Femur (tissue), 1 donor: Measurements from ENCODE around the gene DNAJC2.
"Not testable (repeated sequence)": the region's sequence is repeated elsewhere in the genome, so short reads cannot be mapped to it uniquely, and the experiment has no call there.

ENCODE experiments used
- DNase-seq: peaks from one replicate; pipeline ENCODE4 v3.0.0-alpha.2; 2017

DNAJC2 gene

GRCh38 chr7:103338864-103339263, 5.7 kb downstream of the DNAJC2 start:
- DNase-seq, result no peak

DNA sequence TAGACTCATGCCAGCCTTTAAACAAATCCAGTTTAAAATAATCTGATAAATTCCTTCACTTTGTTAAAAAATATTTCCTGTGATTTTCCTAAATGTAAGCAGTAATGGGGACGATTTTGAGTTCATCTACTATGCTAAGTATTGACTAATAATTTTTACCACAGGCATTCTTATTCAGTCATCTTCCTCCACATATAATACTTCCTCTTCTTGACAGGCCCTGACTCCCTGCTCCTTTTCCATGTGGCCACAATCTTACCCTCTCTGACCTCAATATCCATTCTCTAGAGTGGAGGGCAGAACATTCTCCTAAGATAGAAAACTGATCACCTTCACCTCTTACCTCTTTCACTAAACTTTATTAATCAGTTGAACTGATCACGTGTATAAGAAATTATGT, 7.8 kb downstream of the DNAJC2 start:
- DNase-seq, result no peak

- DNase-seq, result no peak
These were observed 18.8 kb downstream of the DNAJC2 start for GRCh38 chr7:103325744-103326143.

DNA sequence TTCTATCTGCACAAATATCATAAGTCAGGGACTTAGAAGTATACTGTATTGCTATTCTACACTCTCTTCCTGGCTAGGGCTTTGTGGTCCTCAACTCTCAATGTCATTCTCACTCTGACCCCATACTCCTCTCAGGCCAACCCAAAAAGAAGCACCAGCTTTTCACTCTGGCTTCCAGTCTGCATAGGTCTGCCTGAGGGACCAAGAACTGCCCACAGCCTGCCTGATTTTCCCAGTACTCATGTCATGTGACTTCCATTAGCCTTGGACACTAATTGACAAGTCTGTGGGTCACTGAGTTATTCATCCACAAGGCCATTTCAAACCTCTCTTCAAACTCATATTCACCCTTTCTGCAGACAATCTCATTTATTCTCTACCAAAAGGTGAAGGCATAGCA, 27.6 kb downstream of the DNAJC2 start:
- no peak for DNase-seq

DNA sequence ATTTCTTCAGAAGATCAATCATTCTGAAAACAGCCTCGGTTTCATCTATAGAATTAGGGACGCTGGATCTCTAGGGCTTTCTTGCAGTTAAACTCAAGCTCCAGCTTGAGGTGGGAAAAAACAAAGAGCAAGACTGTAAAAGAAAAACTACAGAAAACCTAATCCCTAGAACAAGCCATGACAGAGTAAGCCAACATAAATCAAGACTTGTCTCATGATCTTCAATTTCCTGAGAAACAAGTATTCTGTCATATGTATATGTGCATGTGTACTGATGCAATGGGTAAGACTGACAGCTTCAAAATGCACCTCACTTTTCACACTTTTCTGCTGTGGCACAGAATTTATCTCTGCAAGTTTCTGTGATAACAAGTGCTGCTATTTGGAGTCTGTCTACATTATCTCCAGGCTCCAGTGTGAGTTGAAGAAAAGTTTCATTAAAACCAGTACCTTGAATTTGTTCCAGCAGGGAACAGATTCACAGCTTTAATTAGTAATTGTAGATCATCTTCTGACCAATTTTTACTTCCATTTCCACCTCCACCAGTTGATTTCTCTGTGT, 28.1 kb downstream of the DNAJC2 start:
- no peak for DNase-seq

DNA sequence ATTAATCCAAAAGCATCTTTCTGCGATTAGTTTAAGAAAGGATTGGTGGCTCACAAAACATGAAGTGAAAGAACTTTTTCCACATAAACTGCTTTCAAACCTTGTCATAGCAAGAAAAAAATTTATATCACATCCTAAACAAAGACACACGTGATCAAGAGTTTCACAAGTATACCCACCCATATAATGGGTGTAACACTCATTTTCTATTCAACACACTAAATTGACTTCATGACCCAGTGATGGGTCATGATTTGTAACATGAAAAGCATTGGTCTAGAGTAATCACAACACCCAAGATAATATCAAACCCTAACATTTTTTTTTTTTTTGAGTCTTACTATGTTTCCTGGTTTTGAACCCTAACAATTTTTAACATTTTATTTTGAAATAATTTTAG, 29.7 kb downstream of the DNAJC2 start:
- no peak for DNase-seq

- DNase-seq, result no peak
These were observed 36.9 kb downstream of the DNAJC2 start for GRCh38 chr7:103307503-103308231.

GRCh38 chr7:103301441-103301840, 43.1 kb downstream of the DNAJC2 start:
- DNase-seq, result no peak

- DNase-seq, result no peak
These were observed 44.9 kb downstream of the DNAJC2 start for GRCh38 chr7:103299660-103300059.

GRCh38 chr7:103297837-103298179, 46.8 kb downstream of the DNAJC2 start:
- DNase-seq, result no peak

DNA sequence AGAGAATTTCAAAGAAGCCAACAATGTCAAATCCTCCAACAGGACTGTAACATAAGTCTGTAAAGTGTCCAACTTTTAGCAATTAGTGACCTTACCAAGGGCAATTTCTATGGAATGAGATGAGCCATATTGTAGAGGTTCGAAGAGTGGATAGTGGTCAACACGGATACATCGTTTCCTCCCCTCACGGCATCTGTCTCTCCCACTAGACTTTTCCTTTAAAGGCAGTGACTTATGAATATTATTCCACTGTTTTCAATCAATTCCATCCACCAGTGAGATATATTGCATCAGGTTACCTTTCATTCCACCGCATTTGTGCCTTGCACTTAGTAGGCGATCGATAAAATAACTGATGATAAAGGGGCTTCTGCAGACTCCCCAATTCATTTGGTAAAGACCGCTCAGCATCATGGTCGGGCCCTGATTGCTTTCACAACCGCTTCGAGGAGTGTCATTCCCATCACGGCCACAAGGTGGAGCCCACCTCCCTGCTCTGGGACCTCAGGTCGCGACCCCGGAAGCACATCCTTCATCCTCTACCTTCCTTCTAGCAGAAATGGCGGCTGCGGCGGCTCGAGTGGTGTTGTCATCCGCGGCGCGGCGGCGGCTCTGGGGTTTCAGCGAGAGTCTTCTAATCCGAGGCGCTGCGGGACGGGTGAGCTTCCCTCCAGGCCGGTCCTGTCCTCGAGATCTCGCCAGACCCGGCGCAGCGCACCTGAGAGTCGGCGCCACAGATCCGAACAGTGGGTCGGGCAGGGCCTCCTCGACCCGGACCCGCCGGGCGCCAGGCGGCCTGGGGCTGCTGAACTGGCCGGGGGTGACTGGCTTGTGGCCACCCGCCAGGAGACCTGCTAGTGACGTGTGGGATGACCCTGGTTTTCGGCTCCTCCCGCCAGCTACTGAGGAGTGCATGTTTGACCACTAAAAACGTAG, 47.4 kb downstream of the DNAJC2 start, which contains the start of gene PMPCB:
Gene PMPCB, plus strand, starts transcription at position 535 of the 936 bp plus-strand sequence. Its CDS starts 25 bp downstream, at position 560.
- peak; percentile 96 for DNase-seq

DNA sequence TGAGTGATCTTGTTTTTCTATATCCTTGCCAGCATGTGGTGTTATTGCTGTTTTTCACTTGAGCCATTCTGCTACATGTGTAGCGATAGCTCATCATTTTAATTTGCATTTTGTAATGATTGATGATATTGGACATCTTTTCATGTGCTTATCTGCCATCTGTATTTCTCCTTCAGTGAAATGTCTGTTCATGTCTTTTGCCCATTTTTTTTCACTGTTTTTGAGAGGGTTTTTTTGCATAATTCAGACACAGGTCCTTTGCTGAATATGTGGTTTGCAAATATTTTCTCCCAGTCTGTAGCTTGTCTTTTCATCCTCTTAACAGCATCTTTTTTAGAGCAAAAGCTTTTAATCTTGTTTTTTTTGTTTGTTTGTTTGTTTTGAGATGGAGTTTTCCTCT, 51.0 kb downstream of the DNAJC2 start:
- no peak for DNase-seq

DNA sequence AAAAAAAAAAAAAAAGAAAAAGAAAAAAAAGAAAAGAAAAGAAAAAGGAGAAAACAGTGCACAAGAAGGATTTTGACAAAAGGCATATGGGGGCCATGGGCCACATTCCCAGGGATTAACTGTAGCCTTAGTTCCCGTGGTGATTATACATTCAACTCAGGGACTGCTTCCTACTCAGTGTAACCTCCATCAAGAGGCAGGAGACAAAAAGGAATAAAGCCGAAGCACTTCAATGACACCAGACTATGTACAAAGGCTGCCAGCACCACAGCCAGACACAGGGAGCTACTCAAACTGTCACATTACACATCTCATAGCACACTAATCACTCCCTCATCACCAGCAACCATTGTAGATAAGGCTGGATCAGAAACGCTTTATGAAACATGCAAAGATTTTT, 52.4 kb downstream of the DNAJC2 start:
- no peak for DNase-seq

- not testable (repeated sequence) for DNase-seq
These were observed 61.7 kb downstream of the DNAJC2 start for GRCh38 chr7:103282802-103283427.

- peak; percentile 39 for DNase-seq
These were observed 63.8 kb downstream of the DNAJC2 start for GRCh38 chr7:103280803-103281155.

GRCh38 chr7:103279963-103280802, 64.4 kb downstream of the DNAJC2 start:
- DNase-seq, result peak; percentile 86

DNA sequence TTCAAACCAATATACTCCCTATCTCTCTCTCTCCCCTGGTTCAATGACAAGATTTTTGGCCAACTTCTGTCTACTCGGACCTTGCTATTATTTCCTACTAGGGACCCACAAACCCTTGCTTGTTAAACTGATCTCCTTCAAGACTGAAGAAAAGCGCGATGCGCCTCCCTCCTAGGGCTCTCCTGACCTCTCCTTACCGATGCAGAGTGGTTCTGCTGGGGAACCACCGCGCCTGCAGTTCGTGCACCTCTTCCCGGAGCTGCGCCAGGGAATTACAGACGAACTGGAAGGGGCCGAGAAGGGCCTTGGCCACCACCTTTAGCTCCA, 65.0 kb downstream of the DNAJC2 start:
- peak; percentile 28 for DNase-seq

GRCh38 chr7:103278195-103278594, 66.4 kb downstream of the DNAJC2 start:
- DNase-seq, result not testable (repeated sequence)

GRCh38 chr7:103274867-103275266, 69.7 kb downstream of the DNAJC2 start:
- DNase-seq, result not testable (repeated sequence)

DNA sequence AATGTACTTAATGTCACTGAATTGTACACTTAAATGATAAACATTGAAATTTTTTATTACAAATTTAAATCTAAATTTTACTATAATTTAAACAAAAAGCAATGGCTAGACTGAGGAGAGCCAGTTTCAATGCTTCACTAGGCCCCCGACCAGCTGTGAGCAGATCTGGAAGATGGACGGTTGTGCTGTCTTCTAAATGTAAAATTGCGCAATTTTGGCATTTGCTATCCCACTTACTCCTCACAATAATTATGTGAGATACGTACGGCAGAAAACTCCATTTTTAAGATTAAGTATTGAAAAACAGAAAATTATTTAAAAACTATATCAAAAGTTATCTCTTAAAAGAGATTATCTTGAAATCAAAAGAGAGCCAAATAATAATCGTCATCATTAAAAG, 71.2 kb downstream of the DNAJC2 start:
- not testable (repeated sequence) for DNase-seq

GRCh38 chr7:103266229-103266628, 78.3 kb downstream of the DNAJC2 start:
- not testable (repeated sequence) for DNase-seq

DNA sequence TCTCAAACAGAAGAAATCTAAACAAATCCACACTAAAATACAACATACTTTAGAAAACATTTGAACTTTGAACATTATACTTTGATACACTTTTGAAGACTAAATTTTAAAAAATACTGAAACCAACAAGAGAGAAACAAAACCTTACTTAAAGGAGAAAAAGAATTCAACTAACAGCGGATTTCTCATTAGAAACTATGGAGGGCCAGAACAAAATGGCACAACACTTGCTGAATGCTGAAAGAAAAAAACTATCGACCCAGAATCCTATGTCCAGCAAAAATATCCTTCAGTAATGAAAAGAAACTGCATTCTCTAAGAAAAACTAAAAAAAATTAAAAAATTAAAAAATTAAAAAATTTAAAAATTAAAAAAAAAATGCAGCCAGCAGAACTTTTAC, 80.5 kb downstream of the DNAJC2 start:
- not testable (repeated sequence) for DNase-seq
